GM12891 (cell line): ENCODE measurements around the gene CMSS1.

Experiments
- POLR2A ChIP-seq: IDR thresholded peaks from 2 replicates; pipeline ENCODE4 v1.6.1; 2011; ENCODE audit warnings: low read depth, low read length, control low read depth
- POLR2AphosphoS5 ChIP-seq: IDR thresholded peaks from 2 replicates; pipeline ENCODE4 v1.6.1; 2011; ENCODE audit warnings: low read depth, low read length, control low read depth
- POU2F2 ChIP-seq: IDR thresholded peaks from 2 replicates; pipeline ENCODE4 v1.6.1; 2011; ENCODE audit warnings: low read depth, mild to moderate bottlenecking, control low read depth, low read length, moderate library complexity
- SPI1 ChIP-seq: IDR thresholded peaks from 2 replicates; pipeline ENCODE4 v1.6.1; 2011; ENCODE audit warnings: low read depth, low read length, control low read depth

DNA sequence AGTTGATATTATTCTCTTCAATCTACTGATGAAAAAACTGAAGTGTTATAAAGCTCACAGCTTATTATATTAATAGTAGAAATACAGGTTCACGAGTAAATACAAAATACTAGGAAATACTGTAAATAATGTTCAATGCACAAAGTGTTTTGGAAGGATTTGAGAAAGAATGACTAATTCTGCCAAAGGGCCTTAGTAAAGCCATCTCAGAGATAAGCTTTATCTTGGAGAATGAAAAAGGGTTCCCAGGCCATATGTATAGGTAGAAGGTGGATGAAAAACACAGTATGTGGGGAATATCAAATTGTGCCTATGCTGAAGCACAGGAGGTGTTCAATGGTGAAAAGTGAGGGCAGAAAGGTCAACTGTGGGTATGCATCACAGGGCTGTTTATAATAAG is 123.5 kb downstream of the CMSS1 start:
- TF ChIP-seq POLR2AphosphoS5 = no peak
- no peak for TF ChIP-seq POLR2A
- no peak for TF ChIP-seq SPI1
- TF ChIP-seq POU2F2 = no peak
